Liver (tissue), 2 donors: Measurements from ENCODE around the gene GAS7.

Source experiments
- FOXA1 ChIP-seq: IDR thresholded peaks from 2 replicates; pipeline ENCODE4 v1.6.1; 2016; ENCODE audit warnings: antibody characterized with exemption
- YY1 ChIP-seq: IDR thresholded peaks from 2 replicates; pipeline ENCODE4 v1.6.1; 2016; ENCODE audit warnings: antibody characterized with exemption, mild to moderate bottlenecking
- TF ChIP-seq, protein P1 (sequence below): fragments of 150-350 bp; IDR thresholded peaks from 2 replicates; pipeline ENCODE4 v1.5.1; 2017; ENCODE audit warnings: improper control_type of control experiment, low read depth, low read length; ENCODE audit not compliant: missing input control
- donor health status: healthy.

GRCh38 chr17:10144982-10145381, 53.4 kb downstream of the GAS7 start:
- TF ChIP-seq, protein P1, sequence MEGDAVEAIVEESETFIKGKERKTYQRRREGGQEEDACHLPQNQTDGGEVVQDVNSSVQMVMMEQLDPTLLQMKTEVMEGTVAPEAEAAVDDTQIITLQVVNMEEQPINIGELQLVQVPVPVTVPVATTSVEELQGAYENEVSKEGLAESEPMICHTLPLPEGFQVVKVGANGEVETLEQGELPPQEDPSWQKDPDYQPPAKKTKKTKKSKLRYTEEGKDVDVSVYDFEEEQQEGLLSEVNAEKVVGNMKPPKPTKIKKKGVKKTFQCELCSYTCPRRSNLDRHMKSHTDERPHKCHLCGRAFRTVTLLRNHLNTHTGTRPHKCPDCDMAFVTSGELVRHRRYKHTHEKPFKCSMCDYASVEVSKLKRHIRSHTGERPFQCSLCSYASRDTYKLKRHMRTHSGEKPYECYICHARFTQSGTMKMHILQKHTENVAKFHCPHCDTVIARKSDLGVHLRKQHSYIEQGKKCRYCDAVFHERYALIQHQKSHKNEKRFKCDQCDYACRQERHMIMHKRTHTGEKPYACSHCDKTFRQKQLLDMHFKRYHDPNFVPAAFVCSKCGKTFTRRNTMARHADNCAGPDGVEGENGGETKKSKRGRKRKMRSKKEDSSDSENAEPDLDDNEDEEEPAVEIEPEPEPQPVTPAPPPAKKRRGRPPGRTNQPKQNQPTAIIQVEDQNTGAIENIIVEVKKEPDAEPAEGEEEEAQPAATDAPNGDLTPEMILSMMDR, result no peak
- TF ChIP-seq YY1 (no peak), FOXA1 (no peak)
